ENCODE results near the gene CERKL.
A peak's percentile ranks its signal among the peaks of the same experiment; 100 is the strongest.

CERKL gene

GRCh38 chr2:181517685-181518301, 139.1 kb downstream of the CERKL start:
- peak; percentile 8 for DNase-seq (ENCODE audit: low spot score)

- no peak for DNase-seq (ENCODE audit: low spot score)
These were observed 139.9 kb downstream of the CERKL start for GRCh38 chr2:181516992-181517391.

GRCh38 chr2:181515719-181516118, 141.2 kb downstream of the CERKL start:
- no peak for DNase-seq (ENCODE audit: low spot score)

- no peak for DNase-seq (ENCODE audit: low spot score)
These were observed 156.7 kb downstream of the CERKL start for GRCh38 chr2:181500201-181500600.

- DNase-seq (ENCODE audit: low spot score) = no peak
These were observed 157.7 kb downstream of the CERKL start for GRCh38 chr2:181499231-181499630.
